ENCODE data around the gene ZNF343. TPM values are rescaled to one million over a fixed set of nuclear protein-coding genes. Genes with fewer than 3 reads are reported as not detected.

Gene ZNF343
- total and polyA plus RNA-seq, 3 donors from 2014 or later = 9.9 to 11.7 (median 11.0) TPM

GRCh38 chr20:2462484-2462883, 46.2 kb downstream of the ZNF343 start:
- intact Hi-C loops (cut with DNase I; ENCODE audit: low total_unique reads) = no loop called here
- Histone ChIP-seq H3K36me3 (ENCODE audit: low read depth, missing control alignments) (no peaks in the 10 kb centered on the region), H3K27ac (no peak overlapping the region), H3K4me1 (no peaks in the 10 kb centered on the region), H3K27me3 (no peaks in the 10 kb centered on the region), H3K9me3 (no peaks in the 10 kb centered on the region), H3K4me3 (no peak overlapping the region)
- no peak for DNase-seq
- TF ChIP-seq CTCF (IDR thresholded peaks at IDR 0.05) (no peak), POLR2A (IDR thresholded peaks at IDR 0.05) (no peak)
- WGBS, 2 donors = 88 to 95% methylated on average over 3 of the region's 3 CpGs

- Histone ChIP-seq H3K4me1 (no peaks in the 10 kb centered on the region), H3K27ac (no peak overlapping the region), H3K27me3 (no peaks in the 10 kb centered on the region), H3K36me3 (ENCODE audit: low read depth, missing control alignments) (no peaks in the 10 kb centered on the region), H3K9me3 (no peaks in the 10 kb centered on the region), H3K4me3 (no peak overlapping the region)
- no peak for TF ChIP-seq CTCF (IDR thresholded peaks at IDR 0.05)
- TF ChIP-seq POLR2A (IDR thresholded peaks at IDR 0.05) = no peak
- DNase-seq = no peak
- WGBS, 2 donors = 87 to 95% methylated on average over 4 of the region's 4 CpGs
- intact Hi-C loops (cut with DNase I; ENCODE audit: low total_unique reads) = no loop called here
Measured at GRCh38 chr20:2460752-2461424, 47.8 kb downstream of the ZNF343 start.

- no peak for TF ChIP-seq POLR2A (IDR thresholded peaks at IDR 0.05)
- TF ChIP-seq CTCF (IDR thresholded peaks at IDR 0.05) = no peak
- H3K27me3 ChIP-seq = no peaks in the 10 kb centered on the region
- DNase-seq = no peak
- no peaks in the 10 kb centered on the region for H3K36me3 ChIP-seq (ENCODE audit: low read depth, missing control alignments)
- H3K4me3 ChIP-seq = no peak overlapping the region
- H3K27ac ChIP-seq = no peak overlapping the region
- 85 to 86% methylated on average over 1 of the region's 1 CpG for WGBS, 2 donors
- H3K9me3 ChIP-seq = no peaks in the 10 kb centered on the region
- no peaks in the 10 kb centered on the region for H3K4me1 ChIP-seq
- intact Hi-C loops (cut with DNase I; ENCODE audit: low total_unique reads) = no loop called here
Measured at GRCh38 chr20:2459981-2460751, 48.5 kb downstream of the ZNF343 start.

- Histone ChIP-seq H3K27ac (no peak overlapping the region), H3K4me3 (no peak overlapping the region), H3K36me3 (ENCODE audit: low read depth, missing control alignments) (no peaks in the 10 kb centered on the region), H3K4me1 (no peaks in the 10 kb centered on the region), H3K9me3 (no peaks in the 10 kb centered on the region), H3K27me3 (no peaks in the 10 kb centered on the region)
- 84 to 87% methylated on average over 3 of the region's 3 CpGs for WGBS, 2 donors
- no peak for DNase-seq
- TF ChIP-seq POLR2A (IDR thresholded peaks at IDR 0.05) = no peak
- no peak for TF ChIP-seq CTCF (IDR thresholded peaks at IDR 0.05)
- intact Hi-C loops (cut with DNase I; ENCODE audit: low total_unique reads) = no loop called here
Measured at GRCh38 chr20:2458919-2459499, 49.7 kb downstream of the ZNF343 start.
